ENCODE measurements around the gene BMP8B. TPM values are rescaled to one million over a fixed set of nuclear protein-coding genes. Genes with fewer than 3 reads are reported as not detected.
A peak's percentile ranks its signal among the peaks of the same experiment; 100 is the strongest.
"Not testable (repeated sequence)": the region's sequence is repeated elsewhere in the genome, so short reads cannot be mapped to it uniquely, and the experiment has no call there.

The BMP8B gene
- total RNA-seq, 1 donor from 2014 or later = 0.16 TPM

DNA sequence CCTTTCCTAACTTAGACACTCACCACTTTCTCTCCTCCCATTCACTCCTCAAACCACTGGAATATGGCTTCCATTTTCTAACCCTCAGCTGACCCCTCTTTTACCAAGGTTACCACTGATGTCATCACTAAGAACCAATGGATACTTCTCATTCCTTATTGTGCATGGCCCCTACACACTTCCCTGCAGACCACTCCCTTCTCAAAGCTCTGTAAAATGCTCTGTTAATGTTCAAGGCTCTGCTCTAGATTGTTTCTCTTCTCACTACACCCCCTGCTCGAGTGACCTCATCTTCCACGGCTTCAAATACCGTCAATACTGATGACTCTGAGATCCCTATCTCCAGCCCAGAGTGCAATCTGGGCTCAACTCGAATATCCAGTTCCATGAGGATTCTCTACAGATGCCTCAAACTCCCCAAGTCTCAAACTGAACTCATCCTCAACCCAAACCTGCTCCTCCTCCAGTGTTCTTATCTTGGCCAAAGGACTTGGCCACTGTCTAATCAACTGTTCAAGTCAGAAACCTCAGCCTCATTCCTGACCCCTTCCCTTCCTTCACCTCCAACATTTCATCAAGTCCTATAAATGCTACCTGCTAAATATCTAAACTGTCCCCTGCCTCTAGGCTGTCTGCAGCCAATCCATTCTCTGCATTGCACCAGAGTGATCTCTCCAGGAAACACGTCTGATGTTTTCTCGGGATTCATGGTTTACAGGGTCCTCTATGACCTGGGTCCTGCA is 41.3 kb upstream of the BMP8B start:
- TF ChIP-seq EZH2 (IDR thresholded peaks at IDR 0.05; ENCODE audit: insufficient read depth, low read length) (no peak), CTCF (IDR thresholded peaks at IDR 0.05; ENCODE audit: insufficient read depth, low read depth, low read length) (no peak)
- Histone ChIP-seq H3K79me2 (ENCODE audit: insufficient read depth, low read length) (no peaks in the 10 kb centered on the region), H3K4me3 (ENCODE audit: insufficient read depth, low read depth, low read length) (no peak overlapping the region), H3K9ac (ENCODE audit: low read length) (no peak overlapping the region), H3K4me1 (ENCODE audit: insufficient read depth, low read length) (no peaks in the 10 kb centered on the region), H3K27ac (ENCODE audit: low read depth, low read length) (no peak overlapping the region), H2AFZ (ENCODE audit: low read depth, low read length) (no peak overlapping the region), H4K20me1 (ENCODE audit: insufficient read depth, low read length) (peaks cover 4% of the 10 kb centered on the region), H3K36me3 (ENCODE audit: insufficient read depth, low read length) (no peaks in the 10 kb centered on the region), H3K4me2 (ENCODE audit: low read length) (no peak overlapping the region), H3K27me3 (ENCODE audit: insufficient read depth, low read length) (no peaks in the 10 kb centered on the region), H3K9me3 (ENCODE audit: insufficient read depth, low read depth, low read length) (no peaks in the 10 kb centered on the region)
- Mint-ChIP-seq H3K9me3 (ENCODE audit: unreplicated experiment) (peaks cover 2% of the 10 kb centered on the region), H3K4me1 (ENCODE audit: low read depth, unreplicated experiment) (peaks cover 7% of the 10 kb centered on the region), H3K4me3 (ENCODE audit: unreplicated experiment) (no peak overlapping the region), H3K27me3 (ENCODE audit: low read depth, unreplicated experiment) (peaks cover 5% of the 10 kb centered on the region), H3K36me3 (ENCODE audit: low read depth, unreplicated experiment) (no peaks in the 10 kb centered on the region), H3K27ac (ENCODE audit: unreplicated experiment) (no peak overlapping the region)
- FAIRE-seq (no peak), DNase-seq (ENCODE audit: low read depth) (peak; percentile 32)

- Histone ChIP-seq H3K9ac (ENCODE audit: low read length) (no peak overlapping the region), H4K20me1 (ENCODE audit: insufficient read depth, low read length) (peaks cover 4% of the 10 kb centered on the region), H3K4me1 (ENCODE audit: insufficient read depth, low read length) (no peaks in the 10 kb centered on the region), H3K36me3 (ENCODE audit: insufficient read depth, low read length) (no peaks in the 10 kb centered on the region), H3K79me2 (ENCODE audit: insufficient read depth, low read length) (no peaks in the 10 kb centered on the region), H3K9me3 (ENCODE audit: insufficient read depth, low read depth, low read length) (no peaks in the 10 kb centered on the region), H3K27ac (ENCODE audit: low read depth, low read length) (no peak overlapping the region), H2AFZ (ENCODE audit: low read depth, low read length) (no peak overlapping the region), H3K4me2 (ENCODE audit: low read length) (no peak overlapping the region), H3K27me3 (ENCODE audit: insufficient read depth, low read length) (no peaks in the 10 kb centered on the region), H3K4me3 (ENCODE audit: insufficient read depth, low read depth, low read length) (no peak overlapping the region)
- Mint-ChIP-seq H3K9me3 (ENCODE audit: unreplicated experiment) (peaks cover 4% of the 10 kb centered on the region), H3K27ac (ENCODE audit: unreplicated experiment) (no peak overlapping the region), H3K4me1 (ENCODE audit: low read depth, unreplicated experiment) (peaks cover 7% of the 10 kb centered on the region), H3K36me3 (ENCODE audit: low read depth, unreplicated experiment) (no peaks in the 10 kb centered on the region), H3K4me3 (ENCODE audit: unreplicated experiment) (no peak overlapping the region), H3K27me3 (ENCODE audit: low read depth, unreplicated experiment) (peaks cover 6% of the 10 kb centered on the region)
- no peak for DNase-seq (ENCODE audit: low read depth)
- TF ChIP-seq CTCF (IDR thresholded peaks at IDR 0.05; ENCODE audit: insufficient read depth, low read depth, low read length) (no peak), EZH2 (IDR thresholded peaks at IDR 0.05; ENCODE audit: insufficient read depth, low read length) (no peak)
- FAIRE-seq = no peak
Measured at GRCh38 chr1:39828734-39829133, 40.1 kb upstream of the BMP8B start.

DNA sequence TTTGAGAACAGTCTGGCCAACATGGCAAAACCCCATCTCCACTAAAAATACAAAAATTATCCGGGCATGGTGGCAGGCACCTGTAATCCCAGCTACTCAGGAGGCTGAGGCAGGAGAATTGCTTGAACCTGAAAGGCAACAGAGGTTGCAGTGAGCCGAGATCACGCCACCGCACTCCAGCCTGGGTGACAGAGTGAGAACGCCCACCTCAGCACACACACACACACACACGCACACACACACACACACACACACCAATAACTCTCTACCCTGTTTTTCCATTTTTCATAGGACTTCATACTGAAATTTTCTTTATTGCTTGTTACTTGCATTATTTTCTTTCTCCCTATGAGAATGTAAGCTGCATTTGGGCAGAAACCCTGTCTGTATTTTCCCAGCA is 39.6 kb upstream of the BMP8B start:
- H3K9me3 Mint-ChIP-seq (ENCODE audit: unreplicated experiment); H3K27me3 Mint-ChIP-seq (ENCODE audit: low read depth, unreplicated experiment); H3K36me3 ChIP-seq (ENCODE audit: insufficient read depth, low read length); H4K20me1 ChIP-seq (ENCODE audit: insufficient read depth, low read length); DNase-seq (ENCODE audit: low read depth); H3K27me3 ChIP-seq (ENCODE audit: insufficient read depth, low read length); H3K9me3 ChIP-seq (ENCODE audit: insufficient read depth, low read depth, low read length); H3K36me3 Mint-ChIP-seq (ENCODE audit: low read depth, unreplicated experiment); H3K4me3 ChIP-seq (ENCODE audit: insufficient read depth, low read depth, low read length); H2AFZ ChIP-seq (ENCODE audit: low read depth, low read length); H3K27ac Mint-ChIP-seq (ENCODE audit: unreplicated experiment); H3K9ac ChIP-seq (ENCODE audit: low read length); H3K79me2 ChIP-seq (ENCODE audit: insufficient read depth, low read length); FAIRE-seq; H3K27ac ChIP-seq (ENCODE audit: low read depth, low read length); H3K4me3 Mint-ChIP-seq (ENCODE audit: unreplicated experiment); H3K4me1 ChIP-seq (ENCODE audit: insufficient read depth, low read length); H3K4me1 Mint-ChIP-seq (ENCODE audit: low read depth, unreplicated experiment); H3K4me2 ChIP-seq (ENCODE audit: low read length): not testable (repeated sequence)

All from astrocyte (in vitro differentiated cells and primary cell).